Aorta (tissue), 4 donors: ENCODE measurements around the gene GDF2. TPM values are rescaled to one million over a fixed set of nuclear protein-coding genes. Genes with fewer than 3 reads are reported as not detected.

Experiments
- polyA plus RNA-seq, 2 donors: library from polyadenylated mRNA; stranded (reverse); fragments of 200-250 nt; gene quantifications; one replicate each; pipeline ENCODE4 v1.2.3, GENCODE V29; 2013
- total RNA-seq, 2 donors: library from RNA; stranded (reverse); fragmentation: NEBNext Ultra II Directional; extraction: Animal tissue kit (Norgen Biotek cat#: 25700); gene quantifications; one replicate each; pipeline ENCODE4 v1.2.1, GENCODE V29; 2021
- donor health status: healthy with polysubstance abuse.
- donor health status: Bipolar disorder and iron deficiency.
- donor health status: DM: no; HTN: no; CAD: no.
- donor health status: DM: yes; HTN: yes; CAD: no.

Gene GDF2
- total and polyA plus RNA-seq, 4 donors: not detected

Other genes with a start within 250 kb of the GDF2 start
- 10 to 100 TPM in 1 of 2 donors, 1 to 10 TPM in 1; 3.8 to 27.5 TPM for gene GDF10, start 22.3 kb upstream of the GDF2 start, total RNA-seq
- under 1 TPM in 1 of 2 donors, not detected in 1; 0.10 TPM for gene GDF10, start 22.3 kb upstream of the GDF2 start, polyA plus RNA-seq
- not detected for gene RBP3, start 25.9 kb downstream of the GDF2 start, total RNA-seq
- not detected for gene RBP3, start 25.9 kb downstream of the GDF2 start, polyA plus RNA-seq
- gene ZNF488, start 61.8 kb downstream of the GDF2 start, total RNA-seq: under 1 TPM in 1 of 2 donors, not detected in 1; 0.12 TPM
- gene ZNF488, start 61.8 kb downstream of the GDF2 start, polyA plus RNA-seq: 1 to 10 TPM in 1 of 2 donors, under 1 TPM in 1; 0.20 to 3.8 TPM
- under 1 TPM in 1 of 2 donors, not detected in 1; 0.27 TPM for gene ANXA8, start 161.7 kb downstream of the GDF2 start, total RNA-seq
- gene ANXA8, start 161.7 kb downstream of the GDF2 start, polyA plus RNA-seq: under 1 TPM in 1 of 2 donors, not detected in 1; 0.82 TPM
- not detected for gene FAM25G, start 169.2 kb downstream of the GDF2 start, total RNA-seq
- gene FAM25G, start 169.2 kb downstream of the GDF2 start, polyA plus RNA-seq: not detected
- gene AGAP9, start 201.2 kb downstream of the GDF2 start, total RNA-seq: 10 to 100 TPM in 1 of 2 donors, 1 to 10 TPM in 1; 7.3 to 21.8 TPM
- gene AGAP9, start 201.2 kb downstream of the GDF2 start, polyA plus RNA-seq: 10 to 100 TPM in 1 of 2 donors, 1 to 10 TPM in 1; 2.9 to 13.3 TPM